GM12873 (cell line): ENCODE measurements around the gene KIAA1210.

Source experiments
- TF ChIP-seq, protein P1 (sequence below): IDR thresholded peaks from 2 replicates; pipeline ENCODE4 v1.5.1; 2012; ENCODE audit warnings: low read depth, mild to moderate bottlenecking, moderate library complexity, low read length, control low read depth; ENCODE audit not compliant: insufficient read depth; ENCODE audit errors: missing control alignments

The KIAA1210 gene

DNA sequence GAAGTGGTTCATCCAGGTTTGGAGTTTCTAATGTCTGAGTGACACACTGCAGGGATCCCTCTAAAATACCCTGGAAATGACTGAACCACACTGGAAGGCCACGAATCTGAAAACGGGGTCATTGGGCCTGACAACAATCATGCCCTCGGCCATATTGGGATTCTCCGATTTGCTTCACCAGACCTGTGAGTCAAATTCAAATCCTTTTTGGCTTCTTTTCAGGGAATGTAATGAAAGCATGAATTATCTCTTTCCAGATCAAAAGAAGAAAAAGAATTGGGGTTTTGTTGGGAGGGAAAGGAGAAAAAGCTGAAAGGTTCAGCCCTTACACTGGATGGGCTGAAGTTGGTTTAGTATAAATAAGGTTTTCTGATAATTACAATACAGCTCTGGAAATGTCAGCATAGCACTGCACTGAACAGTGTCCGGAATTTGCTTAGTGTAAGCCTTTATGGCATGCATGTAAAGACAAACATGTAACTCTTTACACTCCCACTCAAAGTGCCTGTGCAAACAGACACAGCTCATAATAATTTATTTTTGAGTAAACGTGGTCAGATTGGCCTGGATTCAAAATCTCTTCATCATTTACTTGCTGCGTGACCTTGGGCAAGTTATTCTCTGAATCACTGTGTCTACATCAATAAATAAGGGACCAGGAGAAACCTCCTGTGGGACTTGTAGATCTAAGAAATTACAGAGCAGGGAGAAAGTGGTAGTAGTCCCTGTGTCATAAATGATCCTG is 33.4 kb downstream of the KIAA1210 start:
- TF ChIP-seq, protein P1, sequence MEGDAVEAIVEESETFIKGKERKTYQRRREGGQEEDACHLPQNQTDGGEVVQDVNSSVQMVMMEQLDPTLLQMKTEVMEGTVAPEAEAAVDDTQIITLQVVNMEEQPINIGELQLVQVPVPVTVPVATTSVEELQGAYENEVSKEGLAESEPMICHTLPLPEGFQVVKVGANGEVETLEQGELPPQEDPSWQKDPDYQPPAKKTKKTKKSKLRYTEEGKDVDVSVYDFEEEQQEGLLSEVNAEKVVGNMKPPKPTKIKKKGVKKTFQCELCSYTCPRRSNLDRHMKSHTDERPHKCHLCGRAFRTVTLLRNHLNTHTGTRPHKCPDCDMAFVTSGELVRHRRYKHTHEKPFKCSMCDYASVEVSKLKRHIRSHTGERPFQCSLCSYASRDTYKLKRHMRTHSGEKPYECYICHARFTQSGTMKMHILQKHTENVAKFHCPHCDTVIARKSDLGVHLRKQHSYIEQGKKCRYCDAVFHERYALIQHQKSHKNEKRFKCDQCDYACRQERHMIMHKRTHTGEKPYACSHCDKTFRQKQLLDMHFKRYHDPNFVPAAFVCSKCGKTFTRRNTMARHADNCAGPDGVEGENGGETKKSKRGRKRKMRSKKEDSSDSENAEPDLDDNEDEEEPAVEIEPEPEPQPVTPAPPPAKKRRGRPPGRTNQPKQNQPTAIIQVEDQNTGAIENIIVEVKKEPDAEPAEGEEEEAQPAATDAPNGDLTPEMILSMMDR = no peak

DNA sequence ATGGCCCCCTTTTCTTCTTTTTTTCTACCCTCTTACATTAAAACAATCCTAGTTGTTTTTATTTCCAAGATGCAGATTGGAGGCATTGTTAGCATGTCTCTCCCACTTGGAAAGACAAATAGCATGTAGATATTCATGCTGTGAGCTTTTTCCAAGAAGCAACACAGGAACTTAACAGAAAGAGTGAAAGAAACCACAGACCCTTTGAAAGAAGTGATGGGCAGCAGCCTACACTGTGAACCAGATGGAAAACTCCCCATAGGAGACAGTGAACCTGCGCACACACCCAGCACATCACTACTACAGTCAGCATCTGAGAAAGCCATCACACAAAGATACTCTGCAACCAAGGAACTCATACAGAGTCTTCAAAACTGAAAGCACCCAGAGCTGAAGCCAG is 37.0 kb downstream of the KIAA1210 start:
- TF ChIP-seq, protein P1 = no peak

DNA sequence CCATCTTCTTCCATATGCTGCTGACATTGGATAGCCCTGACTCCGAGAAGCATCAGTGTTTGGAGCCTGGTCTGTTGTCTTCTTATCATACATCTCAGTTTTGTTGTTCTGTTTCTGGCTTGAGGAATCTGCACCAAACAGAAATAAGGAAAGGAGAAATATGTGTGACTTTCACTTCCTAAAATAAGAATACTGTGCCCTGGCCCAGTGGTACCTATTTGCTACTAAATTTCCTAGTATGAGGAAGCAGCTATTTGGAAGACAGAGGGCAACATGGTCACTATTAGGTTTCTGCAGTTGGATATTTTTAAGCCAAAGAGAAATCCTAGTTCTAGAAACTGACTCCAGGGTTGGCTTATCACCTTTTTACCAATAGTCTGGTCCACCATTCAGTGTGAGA is 38.0 kb downstream of the KIAA1210 start:
- TF ChIP-seq, protein P1 = no peak

DNA sequence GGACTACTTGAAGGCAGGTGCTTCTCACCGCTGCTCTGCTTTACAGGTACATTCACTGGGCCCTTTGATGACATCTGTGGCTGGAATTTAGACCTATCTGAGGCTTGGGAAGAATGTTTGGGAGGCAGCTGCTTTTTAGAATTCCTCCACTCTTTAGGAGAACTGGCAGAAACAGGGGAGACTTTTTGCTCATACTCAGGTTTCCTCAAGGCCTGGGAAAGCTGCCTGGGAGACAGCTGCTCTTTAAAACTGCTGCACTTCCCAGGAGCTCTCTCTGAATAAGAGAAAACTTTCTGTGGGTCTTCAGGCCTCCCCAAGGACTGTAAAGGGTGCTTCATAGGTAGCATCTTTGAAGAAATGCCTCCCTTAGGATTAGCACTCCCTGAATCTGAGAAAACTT is 40.5 kb downstream of the KIAA1210 start:
- TF ChIP-seq, protein P1 = no peak

DNA sequence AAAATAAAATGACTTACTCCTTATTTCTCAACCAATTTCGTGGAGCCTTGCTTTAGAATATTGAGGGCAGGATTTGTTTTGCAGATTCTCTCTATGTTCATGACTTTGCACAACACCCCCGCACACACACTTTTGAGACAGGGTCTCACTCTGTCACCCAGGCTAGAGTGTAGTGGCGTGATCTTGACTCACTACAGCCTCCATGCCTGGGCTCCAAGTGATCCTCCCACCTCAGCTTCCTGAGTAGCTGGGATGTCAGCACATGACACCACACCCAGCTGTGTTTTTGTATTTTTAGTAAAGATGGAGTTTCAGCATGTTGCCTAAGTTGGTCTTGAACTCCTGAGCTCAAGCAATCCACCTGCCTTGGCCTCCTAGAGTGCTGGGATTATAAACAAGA is 42.8 kb downstream of the KIAA1210 start:
- TF ChIP-seq, protein P1 = no peak

DNA sequence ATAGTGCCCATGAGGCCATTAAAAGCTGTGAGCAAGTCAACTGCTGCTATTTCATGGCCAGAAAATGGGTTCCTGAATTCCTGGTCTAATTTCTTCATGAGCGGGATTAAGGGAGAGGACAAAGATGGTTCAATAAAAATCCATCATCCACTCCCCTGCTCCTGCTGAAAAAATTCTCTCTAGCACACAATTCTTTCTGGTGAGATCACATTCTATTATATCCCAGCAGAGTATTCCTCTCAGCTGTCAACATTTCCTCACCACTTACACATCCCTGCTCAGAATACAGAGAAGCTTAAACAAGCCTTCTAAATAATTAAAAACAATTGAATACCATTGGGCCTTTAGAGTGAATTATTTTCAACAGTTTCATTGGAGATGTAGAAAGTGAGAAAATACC is 45.3 kb downstream of the KIAA1210 start:
- TF ChIP-seq, protein P1 = no peak

DNA sequence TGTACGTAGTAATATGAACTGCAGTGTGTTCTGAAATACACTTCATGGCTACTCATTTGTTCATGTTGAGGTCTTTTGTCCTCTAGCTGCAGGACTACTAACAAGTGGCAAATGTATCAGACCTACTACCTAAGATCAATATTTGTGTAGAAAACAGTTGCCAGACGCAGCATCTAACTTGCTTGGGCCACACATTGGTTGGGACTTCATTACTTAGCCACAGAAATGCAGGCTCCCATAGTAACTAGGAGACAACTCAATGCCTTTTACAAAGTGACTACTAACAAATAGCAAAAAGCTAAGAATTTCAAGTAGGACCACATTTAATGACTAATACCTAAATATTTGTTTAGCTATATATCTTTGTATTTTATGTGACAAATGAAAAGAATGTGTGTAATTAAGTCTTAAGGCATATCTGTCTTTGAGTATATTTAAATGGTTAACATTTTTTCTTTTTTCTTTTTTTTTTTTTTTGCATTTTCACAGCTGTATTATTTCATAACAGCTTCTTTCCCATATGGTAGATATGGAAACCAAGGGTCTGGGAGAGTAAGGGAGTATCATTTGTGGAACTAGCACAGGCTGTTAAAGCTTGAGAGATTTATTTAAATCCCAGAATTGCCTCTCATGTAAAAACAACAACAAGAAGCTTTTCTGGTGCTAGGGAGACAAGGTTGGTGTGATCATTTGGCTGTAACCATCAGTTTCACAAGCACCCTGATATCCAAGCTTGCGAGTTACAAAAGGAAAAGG is 52.2 kb downstream of the KIAA1210 start:
- TF ChIP-seq, protein P1 = no peak
